GM19328 (cell line): Measurements from ENCODE around the gene PYGO1.

Source experiments
- ATAC-seq: cut with Tn5 transposase; IDR thresholded peaks from one replicate; pipeline ENCODE4 v1.9.1; 2021; ENCODE audit warnings: mild to moderate bottlenecking, moderate library complexity; ENCODE audit not compliant: unreplicated experiment

PYGO1 gene

DNA sequence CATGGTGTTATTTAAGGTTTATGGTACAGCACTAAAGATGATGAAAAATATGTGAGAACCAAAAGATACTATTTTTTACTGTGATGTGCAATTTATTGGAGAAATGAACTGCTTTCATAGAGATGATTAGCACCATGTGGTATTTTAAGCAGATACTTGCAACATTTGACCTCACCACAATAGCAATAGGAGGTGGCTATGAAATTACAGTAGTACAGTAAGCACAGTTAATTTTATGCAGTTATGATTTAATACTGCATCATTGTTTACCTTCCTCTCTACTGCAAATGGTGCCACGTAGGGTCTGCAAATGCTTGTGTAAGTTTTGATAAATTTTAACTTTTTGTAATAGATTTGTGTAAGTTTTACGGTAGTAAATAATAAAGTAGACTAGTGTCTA lies 14.0 kb downstream of the PYGO1 start:
- ATAC-seq = no peak

DNA sequence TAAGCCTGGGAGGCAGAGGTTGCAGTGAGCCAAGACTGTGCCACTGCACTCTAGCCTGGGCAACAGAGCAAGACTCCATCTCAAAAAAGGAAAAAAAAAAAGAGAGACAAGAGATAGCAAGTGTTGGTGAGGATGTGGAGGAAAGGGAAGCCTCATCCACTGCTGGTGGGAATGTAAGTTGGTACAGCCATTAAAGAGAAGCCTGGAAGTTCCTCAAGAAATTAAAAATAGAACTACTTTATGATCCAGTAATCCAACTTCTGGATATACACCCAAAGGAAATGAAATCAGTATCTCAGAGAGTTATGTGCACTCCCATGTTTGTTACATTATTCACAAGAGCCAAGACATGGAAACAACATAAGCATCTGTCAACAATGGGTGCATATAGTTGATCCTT lies 14.9 kb downstream of the PYGO1 start:
- ATAC-seq = no peak

DNA sequence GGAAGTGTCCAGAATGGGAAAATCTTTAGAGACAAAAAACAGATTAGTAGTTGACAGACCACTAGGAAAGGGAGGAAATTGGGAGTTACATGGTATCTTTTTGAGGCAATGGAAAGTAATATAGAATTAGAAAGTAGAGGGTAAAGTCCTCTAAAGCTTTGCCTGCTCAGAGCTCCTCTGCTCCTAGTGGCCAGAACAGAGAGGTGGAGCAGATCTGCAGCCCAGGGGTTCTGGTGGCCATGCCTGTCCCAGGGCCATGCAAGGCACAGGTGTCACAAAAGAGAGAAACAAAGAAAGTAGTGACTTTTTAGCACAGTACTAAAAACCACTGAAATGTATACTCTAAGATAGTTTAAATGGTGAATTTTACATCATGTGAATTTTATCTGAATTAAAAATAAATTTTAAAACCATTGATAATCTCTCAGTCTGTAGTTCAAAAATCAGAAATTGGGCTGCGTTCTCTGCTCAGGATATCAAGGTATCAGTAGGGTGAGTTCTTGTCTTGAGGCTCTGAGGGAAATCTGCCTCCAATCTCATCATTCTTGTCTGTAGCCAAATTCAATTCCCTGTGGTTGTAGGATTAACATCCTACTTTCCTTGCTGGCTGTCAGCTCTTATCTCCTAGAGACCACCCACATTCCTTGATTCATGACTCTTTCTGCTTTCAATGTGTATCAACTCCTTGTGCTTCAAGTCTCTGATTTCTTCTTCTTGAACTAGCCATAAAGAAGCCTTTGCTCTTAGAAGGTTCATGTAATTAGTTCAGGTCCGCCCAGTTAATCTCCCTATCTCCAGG lies 23.6 kb downstream of the PYGO1 start:
- ATAC-seq = no peak

DNA sequence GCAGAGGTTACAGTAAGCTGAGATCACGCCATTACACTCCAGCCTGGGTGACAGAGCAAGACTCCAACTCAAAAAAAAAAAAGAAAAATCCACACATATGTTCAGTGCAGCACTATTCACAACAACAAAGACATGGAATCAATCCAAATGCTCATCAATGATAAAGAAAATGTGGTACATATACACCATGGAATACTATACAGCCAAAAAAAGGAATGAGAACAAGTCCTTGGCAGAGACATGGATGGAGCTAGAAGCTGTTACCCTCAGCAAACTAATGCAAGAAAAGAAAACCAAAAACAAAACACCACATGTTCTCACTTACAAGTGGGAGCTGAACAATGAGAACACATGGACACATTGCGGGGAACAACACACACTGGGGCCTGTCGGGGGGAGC lies 25.5 kb downstream of the PYGO1 start:
- no peak for ATAC-seq

DNA sequence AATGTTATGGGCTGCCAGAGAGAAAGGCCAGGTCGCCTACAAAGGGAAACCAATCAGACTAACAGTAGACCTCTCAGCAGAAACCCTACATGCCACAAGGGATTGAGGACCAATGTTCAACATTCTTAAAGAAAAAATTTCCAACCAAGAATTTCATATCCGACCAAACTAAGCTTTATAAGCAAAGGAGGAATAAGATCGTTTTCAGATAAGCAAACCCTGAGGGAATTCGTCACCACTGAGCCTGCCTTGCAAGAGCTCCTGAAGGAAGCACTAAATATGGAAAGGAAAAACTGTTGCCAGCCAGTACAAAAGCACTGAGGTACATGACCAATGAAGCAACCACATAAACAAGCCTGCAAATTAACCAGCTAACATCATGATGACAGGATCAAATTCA lies 33.1 kb downstream of the PYGO1 start:
- ATAC-seq = no peak

DNA sequence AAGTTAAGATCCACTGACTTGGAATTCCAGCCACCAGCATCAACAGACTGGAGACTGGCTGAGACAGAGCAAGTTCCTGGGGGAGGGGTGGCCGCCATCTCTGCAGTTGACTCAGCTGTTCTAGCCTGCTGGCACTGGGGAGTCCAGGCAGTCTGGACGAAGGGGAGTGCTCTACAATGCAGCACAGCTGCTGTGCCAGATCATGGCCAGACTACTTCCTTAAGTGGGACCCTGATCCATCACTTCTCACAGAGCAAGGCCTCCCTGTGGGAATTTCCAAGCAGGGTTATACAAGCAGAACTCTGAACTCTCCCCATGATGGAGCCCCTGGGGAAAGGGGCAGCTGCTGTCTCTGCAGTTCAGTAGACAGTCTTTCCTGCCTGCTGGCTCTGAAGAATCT lies 35.2 kb downstream of the PYGO1 start:
- ATAC-seq = no peak

DNA sequence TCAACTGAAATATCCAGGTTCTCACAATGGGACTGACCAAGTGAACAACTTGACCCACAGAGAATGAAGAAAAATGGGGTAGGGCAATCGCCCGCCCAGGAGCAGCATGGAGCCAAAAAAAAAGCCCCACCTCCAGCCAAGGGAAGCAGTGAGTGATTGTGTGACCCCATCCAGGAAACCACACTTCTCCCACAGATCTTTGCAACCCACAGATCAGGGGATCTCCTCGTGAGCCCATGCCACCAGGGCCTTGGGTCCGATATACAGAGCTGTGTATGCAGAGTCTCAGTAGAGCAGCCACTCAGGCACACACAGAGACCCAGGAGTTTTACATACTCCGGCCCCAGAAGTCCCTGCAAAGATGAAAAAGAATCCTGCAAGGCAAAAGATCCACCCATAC lies 35.7 kb downstream of the PYGO1 start:
- ATAC-seq = no peak

DNA sequence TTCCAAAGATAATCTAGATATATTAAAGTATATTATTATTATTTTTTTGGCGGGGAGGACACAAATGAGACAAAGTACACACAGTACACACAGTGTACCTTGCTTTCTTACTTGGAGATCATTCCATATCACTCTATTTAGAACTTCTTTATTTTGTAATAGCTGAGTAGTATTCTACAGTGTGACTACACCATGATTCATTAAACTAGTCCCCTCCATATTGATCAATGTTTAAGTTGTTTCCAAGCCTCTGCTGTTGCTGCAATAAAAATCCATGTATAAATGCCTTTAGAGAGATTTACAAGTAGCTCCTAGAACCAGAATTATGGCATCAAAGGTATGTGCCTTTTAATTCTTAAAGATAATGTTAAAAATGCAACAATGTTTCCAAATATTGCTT lies 38.8 kb downstream of the PYGO1 start:
- no peak for ATAC-seq

DNA sequence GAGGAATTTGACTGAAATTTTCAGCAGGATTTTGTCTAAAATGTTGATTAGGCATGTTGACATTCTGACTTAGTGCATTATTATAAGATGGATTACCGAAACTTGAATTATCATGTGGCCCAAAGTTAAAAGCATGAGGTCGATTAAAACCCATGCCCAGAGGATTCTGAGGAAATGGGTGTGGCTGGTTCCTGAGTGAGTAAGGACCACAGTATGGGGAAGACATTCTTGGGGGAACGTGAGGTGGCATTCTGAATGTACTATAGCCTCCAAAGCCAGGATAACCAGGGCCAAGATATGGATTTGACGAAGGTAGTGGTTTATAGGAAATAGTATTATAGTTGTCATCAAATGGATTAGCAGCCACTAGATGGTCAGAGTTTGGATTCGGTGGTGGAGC lies 41.4 kb downstream of the PYGO1 start:
- no peak for ATAC-seq

DNA sequence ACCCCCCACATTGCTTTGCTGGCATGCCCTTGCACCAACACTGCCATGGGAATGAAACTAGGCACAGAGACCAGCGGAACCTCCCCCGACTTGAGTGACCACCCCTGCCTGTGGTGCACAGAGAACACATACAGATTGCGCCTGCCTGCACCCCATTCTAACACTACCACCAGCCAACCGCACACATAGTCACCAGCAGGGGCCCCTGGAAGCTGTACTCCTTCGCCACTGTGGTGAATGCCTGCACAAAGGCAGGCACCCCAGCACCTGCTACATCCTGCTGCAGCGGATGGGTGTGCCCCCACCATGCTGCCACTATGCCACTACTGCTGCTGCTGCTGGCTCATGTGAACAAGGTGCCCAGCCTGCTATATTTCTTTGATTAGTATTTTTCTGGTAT lies 52.7 kb downstream of the PYGO1 start:
- no peak for ATAC-seq

DNA sequence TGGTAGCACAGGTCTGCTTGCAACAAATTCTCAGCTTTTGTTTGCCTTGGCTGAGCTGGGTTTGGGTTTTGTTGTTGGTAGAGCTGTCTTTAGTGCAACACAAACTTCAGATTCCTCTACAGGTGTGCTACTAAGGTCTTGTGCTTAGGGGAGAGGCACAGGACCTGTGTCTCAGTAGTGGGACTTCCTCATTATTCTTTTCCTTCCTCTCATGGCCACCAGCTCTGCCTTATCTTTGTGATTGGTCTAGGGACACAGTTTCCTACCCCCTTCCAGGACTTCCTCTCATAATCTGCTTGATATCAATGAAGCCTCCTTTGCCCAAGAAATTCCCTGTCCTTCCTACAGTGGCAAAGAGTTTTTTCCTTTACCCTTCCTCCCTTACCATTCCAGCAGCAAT lies 55.2 kb downstream of the PYGO1 start:
- ATAC-seq = no peak

DNA sequence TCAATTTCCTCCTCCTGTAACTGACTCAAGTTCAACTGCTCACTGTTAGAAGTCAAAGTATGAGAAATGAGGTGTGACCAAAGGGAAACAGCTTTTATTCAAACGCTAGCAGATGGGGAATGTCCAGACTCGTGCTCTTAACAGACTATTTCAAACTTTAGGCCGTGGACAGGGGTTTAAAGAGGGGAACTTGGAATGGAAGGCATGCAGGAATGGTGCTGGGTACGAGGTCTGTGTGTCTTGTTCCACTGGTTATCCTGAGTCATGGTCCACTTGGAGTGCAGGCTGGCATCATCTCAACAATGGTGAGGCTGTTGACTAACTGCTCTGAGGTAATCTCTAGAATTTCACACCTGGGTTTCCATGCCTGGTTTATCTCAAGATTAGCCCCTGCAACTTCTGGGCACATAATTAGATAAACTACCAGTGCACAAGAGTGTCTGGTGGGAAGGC lies 57.3 kb downstream of the PYGO1 start:
- no peak for ATAC-seq

DNA sequence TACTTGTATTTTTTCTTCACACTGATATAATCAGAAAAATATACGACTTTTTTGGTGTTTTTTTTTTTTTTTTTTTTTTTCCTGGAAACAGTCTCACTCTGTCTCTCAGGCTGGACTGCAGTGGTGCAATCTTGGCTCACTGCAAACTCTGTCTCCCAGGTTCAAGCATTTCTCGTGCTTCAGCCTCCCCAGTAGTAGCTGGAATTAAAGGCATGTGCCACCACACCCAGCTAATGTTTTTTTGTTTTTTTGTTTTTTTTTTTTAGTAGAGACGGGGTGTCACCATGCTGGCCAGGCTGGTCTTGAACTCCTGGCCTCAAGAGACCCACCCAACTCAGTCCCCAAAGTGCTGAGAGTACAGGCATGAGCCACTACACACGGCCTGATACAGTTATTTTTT lies 59.3 kb downstream of the PYGO1 start:
- ATAC-seq = no peak

DNA sequence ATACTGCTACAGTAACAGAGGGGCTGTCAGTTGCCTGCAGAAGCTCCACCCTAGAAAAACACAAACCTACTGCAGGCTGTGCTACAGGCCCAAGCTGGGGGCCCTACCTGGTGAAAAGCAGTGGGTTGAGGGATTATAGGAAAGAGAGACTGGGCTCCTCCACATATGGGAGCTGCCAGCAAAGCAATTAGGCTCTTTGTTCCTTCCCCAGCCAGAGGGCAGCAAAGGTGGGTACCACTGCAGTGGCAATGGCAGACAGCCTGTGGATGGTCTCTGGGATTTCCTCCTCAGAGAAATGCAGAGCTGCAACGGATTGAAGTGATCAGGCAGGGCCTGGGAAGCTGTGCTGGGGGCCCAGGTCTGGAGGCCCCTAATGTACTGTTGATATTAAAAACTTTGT lies 61.0 kb downstream of the PYGO1 start:
- ATAC-seq = no peak

DNA sequence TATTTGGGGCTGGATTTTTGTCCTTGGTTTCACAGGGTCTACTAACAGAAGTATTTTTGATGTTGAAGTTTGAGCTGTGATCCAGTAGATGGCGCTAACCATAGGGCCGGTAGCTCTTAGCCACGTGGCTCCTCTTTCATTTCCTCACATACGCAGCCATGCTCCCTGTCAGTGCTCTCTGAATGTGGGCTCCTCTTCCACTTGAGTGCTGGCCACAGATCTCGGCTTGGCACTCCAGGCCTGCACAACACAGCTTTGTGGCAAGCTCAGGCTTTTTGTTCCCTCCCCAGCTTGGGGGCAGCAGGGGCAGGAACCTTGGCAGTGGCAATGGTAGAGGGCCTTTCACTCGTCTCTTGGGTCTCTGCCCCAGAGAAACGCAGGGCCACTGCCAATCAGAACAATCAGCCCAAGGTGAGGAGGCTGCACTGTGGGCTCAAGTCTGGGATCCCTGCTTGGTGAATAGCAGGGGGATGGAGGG lies 61.5 kb downstream of the PYGO1 start:
- no peak for ATAC-seq

DNA sequence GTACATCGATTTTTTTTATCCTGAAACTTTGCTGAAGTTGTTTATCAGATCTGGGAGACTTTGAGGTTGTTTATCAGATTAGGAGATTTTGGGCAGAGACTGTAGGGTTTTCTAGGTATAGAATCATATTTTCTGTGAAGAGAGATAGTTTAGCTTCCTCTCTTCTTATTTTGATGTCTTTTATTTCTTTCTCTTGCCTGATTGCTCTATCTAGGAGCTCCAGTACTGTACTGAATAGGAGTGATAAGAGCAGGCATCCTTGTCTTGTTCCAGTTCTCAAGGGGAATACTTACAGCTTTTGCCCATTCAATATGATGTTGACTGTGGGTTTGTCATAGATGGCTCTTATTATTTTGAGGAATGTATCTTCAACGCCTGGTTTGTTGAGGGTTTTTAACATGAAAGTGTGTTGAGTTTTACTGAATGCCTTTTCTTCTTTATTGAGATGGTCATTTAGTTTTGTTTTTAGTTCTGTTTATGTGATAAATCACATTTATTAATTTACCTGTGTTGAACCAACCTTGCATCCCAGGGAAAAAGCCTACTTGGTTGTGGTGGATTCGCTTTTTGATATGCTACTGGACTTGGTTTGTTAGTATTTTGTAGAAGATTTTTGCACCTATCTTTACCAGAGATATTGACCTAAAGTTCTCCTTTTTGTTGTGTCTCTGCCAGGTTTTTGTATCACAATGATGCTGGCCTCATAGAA lies 65.2 kb downstream of the PYGO1 start:
- ATAC-seq = no peak

DNA sequence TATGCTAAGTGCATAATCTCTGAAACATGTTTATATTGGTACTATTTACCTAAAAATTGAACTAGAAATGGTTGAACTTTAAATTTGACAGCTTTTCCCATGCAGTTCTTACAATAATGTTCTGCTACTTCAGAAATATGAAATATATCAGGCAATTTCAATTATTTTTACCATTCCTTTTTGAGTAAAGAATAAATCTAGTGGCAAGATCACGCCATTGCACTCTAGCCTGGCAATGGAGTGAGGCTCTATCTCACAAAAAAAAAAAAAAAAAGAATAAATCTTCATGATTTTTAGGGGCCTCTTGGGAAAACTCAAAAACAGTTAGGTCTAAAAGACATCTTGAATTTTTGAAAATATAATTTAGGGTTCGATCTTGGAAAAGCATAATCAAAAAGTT lies 69.5 kb downstream of the PYGO1 start:
- no peak for ATAC-seq

DNA sequence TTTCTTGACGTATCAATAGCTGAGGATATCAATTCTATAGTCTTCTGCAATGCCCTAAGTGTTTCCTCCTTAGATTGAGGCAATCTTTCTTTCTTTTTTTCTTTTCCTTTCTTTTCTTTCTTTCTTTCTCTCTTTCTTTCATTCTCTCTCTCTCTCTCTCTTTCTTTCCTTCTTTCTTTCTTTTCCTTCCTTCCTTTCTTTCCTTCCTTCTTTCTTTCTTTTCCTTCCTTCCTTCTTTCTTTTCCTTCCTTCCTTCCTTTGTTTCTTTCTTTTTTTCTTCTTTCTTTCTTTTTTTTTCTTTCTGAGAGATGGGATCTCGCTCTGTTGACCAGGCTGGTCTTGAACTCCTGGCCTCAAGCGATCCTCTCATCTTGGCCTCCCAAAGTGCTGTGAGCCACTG lies 70.1 kb downstream of the PYGO1 start:
- no peak for ATAC-seq

DNA sequence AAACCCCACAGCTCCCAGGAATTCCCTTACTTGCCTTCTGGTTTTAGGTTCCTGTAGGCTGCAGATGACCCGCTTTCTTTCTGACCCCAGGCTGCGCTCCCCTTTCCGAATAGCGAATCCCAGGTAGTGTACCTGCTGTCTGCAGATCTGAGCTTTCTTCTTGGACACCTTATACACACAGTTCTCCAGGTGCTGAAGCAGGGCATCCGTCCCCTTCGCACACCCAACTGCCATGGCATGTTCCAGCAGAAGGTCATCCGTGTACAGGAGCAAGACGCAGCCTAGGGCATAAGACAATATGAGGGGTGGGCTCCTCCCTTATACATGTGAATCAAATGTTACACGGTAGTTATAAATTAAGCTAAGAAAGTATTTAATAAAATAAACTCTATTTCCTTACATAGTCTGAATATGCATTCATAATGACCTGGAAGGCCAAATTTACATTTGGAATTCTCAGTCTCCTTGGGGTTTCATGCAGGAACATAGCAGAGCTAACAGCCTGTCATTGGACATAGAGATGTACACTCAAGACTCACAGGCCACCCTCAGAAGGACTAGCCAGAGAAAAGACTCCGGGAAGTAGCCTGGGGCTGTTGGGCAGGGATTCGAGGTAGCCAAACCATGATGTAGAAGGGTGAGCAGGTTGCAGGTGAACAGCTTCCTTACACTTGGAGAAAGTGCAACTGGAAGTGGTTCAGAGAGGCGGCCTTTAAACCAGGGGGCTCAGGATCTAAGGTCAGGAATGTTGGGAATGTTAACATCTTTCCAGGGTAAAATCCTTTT lies 72.0 kb downstream of the PYGO1 start:
- no peak for ATAC-seq

DNA sequence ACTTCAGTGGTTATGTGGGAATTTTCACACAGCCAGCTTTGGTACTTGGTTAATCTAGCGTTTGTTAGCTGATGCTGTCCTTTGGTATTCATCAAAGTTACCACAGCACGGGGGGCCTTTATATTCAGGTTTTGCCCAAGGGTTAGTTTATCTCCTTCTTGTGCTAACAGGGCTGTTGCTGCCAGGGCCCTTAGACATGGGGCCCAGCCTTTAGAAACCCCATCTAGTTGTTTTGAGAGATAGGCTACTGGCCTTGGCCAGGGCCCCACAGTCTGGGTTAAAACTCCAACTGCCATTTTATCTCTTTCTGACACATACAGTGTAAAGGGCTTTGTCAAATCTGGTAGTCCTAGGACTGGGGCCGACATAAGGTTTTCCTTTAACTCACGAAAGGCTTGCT lies 72.7 kb downstream of the PYGO1 start:
- no peak for ATAC-seq

DNA sequence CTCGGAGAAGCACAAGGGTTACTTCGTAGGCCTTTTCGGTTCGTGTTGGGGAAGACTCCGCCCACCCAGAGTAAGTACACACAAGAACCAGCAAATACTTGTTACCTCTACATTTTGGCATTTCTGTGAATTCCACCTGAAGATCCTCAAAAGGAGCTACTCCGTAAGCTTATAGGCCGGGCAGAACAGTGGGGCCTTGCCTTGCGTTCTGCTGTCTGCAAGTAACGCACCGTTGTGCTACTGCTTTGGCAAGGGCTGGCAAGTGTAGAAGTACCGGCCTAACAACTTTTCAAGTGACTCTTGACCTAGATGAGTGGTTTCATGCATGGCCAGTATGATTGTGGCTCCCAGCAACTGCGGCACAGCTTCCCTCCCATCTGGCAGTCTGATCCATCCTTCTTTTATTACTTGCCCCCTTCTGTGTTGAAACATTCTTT lies 73.7 kb downstream of the PYGO1 start:
- ATAC-seq = no peak
